Measurements from ENCODE around the gene C4orf54. TPM values are rescaled to one million over a fixed set of nuclear protein-coding genes. Genes with fewer than 3 reads are reported as not detected.

The C4orf54 gene
- total and polyA plus RNA-seq, 8 donors, result under 0.01 to 0.03 (median under 0.01) TPM; not detected in 5

GRCh38 chr4:99679204-99679603 is 21.6 kb upstream of the C4orf54 start:
- H3K4me3 ChIP-seq, result no peak overlapping the region
- H3K9me3 ChIP-seq, result no peaks in the 10 kb centered on the region
- peaks cover 0 to 10% (median 5%) of the 10 kb centered on the region in 3 donors for H3K4me1 ChIP-seq
- no peaks in the 10 kb centered on the region for H3K27me3 ChIP-seq
- peak in 3 of 6 donors; percentile 30 to 43 (median 34) for DNase-seq
- peak; percentile 58 to 97 (median 86) for ATAC-seq
- intact Hi-C loops (cut with DNase I), result no loop called here
- no peaks in the 10 kb centered on the region for H3K36me3 ChIP-seq
- no peak for FAIRE-seq
- TF ChIP-seq CTCF (IDR thresholded peaks at IDR 0.05), result no peak
- 7 to 8% methylated on average over 4 of the region's 4 CpGs for WGBS, 2 donors
- H3K27ac ChIP-seq, result peak overlapping the region in 1 of 4 donors; percentile 16

DNA sequence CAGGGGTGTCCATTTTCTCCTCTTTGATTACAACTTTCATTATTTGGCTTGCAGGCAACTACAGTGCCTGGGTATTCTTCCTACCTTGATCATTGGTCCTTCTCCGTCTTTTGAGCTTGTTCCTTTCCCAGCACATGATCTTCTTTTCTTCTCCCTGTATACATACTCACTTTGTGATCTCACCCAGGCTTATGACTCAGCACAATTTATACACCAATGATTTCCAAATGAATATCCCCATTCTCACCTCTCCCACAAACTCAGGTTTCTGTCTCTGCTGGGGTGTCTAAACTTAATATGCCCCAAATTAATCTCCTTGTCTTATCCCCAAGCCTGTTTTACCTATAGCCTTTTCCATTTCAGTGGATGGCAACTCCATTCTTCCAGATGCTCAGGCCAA is 19.5 kb upstream of the C4orf54 start:
- ATAC-seq (no peak), DNase-seq (no peak), FAIRE-seq (no peak)
- Histone ChIP-seq H3K9me3 (no peaks in the 10 kb centered on the region), H3K4me1 (peaks cover 0 to 10% (median 5%) of the 10 kb centered on the region in 3 donors), H3K27me3 (no peaks in the 10 kb centered on the region), H3K36me3 (no peaks in the 10 kb centered on the region), H3K27ac (no peak overlapping the region), H3K4me3 (no peak overlapping the region)
- intact Hi-C loops (cut with DNase I), result no loop called here
- TF ChIP-seq CTCF (IDR thresholded peaks at IDR 0.05), result no peak
- WGBS, 2 donors, result 89 to 96% methylated on average over 1 of the region's 1 CpG

GRCh38 chr4:99670409-99671073 is 12.9 kb upstream of the C4orf54 start:
- Histone ChIP-seq H3K27ac (peak overlapping the region in 2 of 4 donors; percentile 66 to 73), H3K9me3 (peaks cover 0 to 3% (median 0%) of the 10 kb centered on the region in 4 donors), H3K36me3 (no peaks in the 10 kb centered on the region), H3K4me1 (peaks cover 6 to 38% (median 10%) of the 10 kb centered on the region in 3 donors), H3K4me3 (no peak overlapping the region), H3K27me3 (no peaks in the 10 kb centered on the region)
- FAIRE-seq (no peak), ATAC-seq (peak; percentile 52 to 83 (median 67)), DNase-seq (peak in 1 of 6 donors; percentile 31)
- intact Hi-C loops (cut with DNase I), result no loop called here
- no peak for TF ChIP-seq CTCF (IDR thresholded peaks at IDR 0.05)
- WGBS, 2 donors, result 49 to 57% methylated on average over 5 of the region's 5 CpGs

DNA sequence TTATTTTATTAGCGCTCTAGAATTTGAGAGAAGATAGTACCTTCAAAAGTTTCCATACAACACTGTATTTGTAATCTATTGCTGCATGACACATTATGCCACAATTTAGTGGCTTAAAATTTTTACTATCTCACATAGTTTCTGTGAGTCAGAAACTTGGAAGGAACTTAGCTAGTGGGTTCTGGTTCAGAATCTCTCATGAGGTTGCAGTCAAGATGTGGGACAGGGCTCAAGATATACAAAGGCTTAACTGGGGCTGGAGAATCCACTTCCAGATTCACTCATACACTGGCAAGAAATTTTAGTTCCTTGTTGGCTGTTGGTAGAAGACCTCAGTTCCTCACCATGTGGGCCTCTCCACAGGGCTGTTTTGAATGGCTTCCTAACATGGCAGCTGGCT is 11.5 kb upstream of the C4orf54 start:
- DNase-seq (no peak), ATAC-seq (peak in 2 of 4 donors; percentile 21 to 29), FAIRE-seq (no peak)
- intact Hi-C loops (cut with DNase I), result no loop called here
- no peaks in the 10 kb centered on the region for H3K27me3 ChIP-seq
- 40 to 47% methylated on average over 1 of the region's 1 CpG for WGBS, 2 donors
- H3K4me1 ChIP-seq, result peaks cover 6 to 38% (median 10%) of the 10 kb centered on the region in 3 donors
- TF ChIP-seq CTCF (IDR thresholded peaks at IDR 0.05), result no peak
- H3K9me3 ChIP-seq, result peaks cover 0 to 3% (median 0%) of the 10 kb centered on the region in 4 donors
- peak overlapping the region in 2 of 4 donors; percentile 66 to 73 for H3K27ac ChIP-seq
- no peaks in the 10 kb centered on the region for H3K36me3 ChIP-seq
- H3K4me3 ChIP-seq, result no peak overlapping the region

- no peak for TF ChIP-seq CTCF (IDR thresholded peaks at IDR 0.05)
- no peak overlapping the region for H3K4me3 ChIP-seq
- H3K4me1 ChIP-seq, result peaks cover 6 to 38% (median 10%) of the 10 kb centered on the region in 3 donors
- peak in 4 of 6 donors; percentile 51 to 80 (median 58) for DNase-seq
- H3K27me3 ChIP-seq, result no peaks in the 10 kb centered on the region
- 18 to 43% methylated on average over 1 of the region's 1 CpG for WGBS, 2 donors
- ATAC-seq, result peak; percentile 69 to 87 (median 84)
- no peak for FAIRE-seq
- H3K27ac ChIP-seq, result peak overlapping the region in 2 of 4 donors; percentile 66 to 73
- H3K36me3 ChIP-seq, result no peaks in the 10 kb centered on the region
- intact Hi-C loops (cut with DNase I), result no loop called here
- peaks cover 0 to 3% (median 0%) of the 10 kb centered on the region in 4 donors for H3K9me3 ChIP-seq
These were observed 10.8 kb upstream of the C4orf54 start for GRCh38 chr4:99668472-99668871.
